Caki2 (cell line): ENCODE measurements around the gene FOXD1. TPM values are rescaled to one million over a fixed set of nuclear protein-coding genes. Genes with fewer than 3 reads are reported as not detected.

Source experiments
- total RNA-seq: library from RNA; depleted of rRNA; stranded (reverse); fragments of >200 nt; shearing (Covaris generic); gene quantifications from 2 replicates; pipeline ENCODE4 v1.2.3, GENCODE V29; 2014; ENCODE audit warnings: low replicate concordance; rRNA removed

Gene FOXD1
- total RNA-seq, 1 experiment from 2014 or later, result 17.0 TPM

Other genes with a start within 250 kb of the FOXD1 start
- 219 and 224 TPM in 2 replicates for gene BTF3, start 49.7 kb upstream of the FOXD1 start, total RNA-seq
- 7.8 and 11.4 TPM in 2 replicates for gene ANKRA2, start 116.9 kb upstream of the FOXD1 start, total RNA-seq
- gene UTP15, start 117.0 kb upstream of the FOXD1 start, total RNA-seq, result 4.8 and 14.5 TPM in 2 replicates
- gene ARHGEF28, start 177.4 kb upstream of the FOXD1 start, total RNA-seq, result 11.2 and 26.6 TPM in 2 replicates